ENCODE results near the gene RPL3. TPM values are rescaled to one million over a fixed set of nuclear protein-coding genes. Genes with fewer than 3 reads are reported as not detected.

Gene RPL3
- total RNA-seq, 2 experiments from 2014 or later = 3,952 to 3,974 TPM

DNA sequence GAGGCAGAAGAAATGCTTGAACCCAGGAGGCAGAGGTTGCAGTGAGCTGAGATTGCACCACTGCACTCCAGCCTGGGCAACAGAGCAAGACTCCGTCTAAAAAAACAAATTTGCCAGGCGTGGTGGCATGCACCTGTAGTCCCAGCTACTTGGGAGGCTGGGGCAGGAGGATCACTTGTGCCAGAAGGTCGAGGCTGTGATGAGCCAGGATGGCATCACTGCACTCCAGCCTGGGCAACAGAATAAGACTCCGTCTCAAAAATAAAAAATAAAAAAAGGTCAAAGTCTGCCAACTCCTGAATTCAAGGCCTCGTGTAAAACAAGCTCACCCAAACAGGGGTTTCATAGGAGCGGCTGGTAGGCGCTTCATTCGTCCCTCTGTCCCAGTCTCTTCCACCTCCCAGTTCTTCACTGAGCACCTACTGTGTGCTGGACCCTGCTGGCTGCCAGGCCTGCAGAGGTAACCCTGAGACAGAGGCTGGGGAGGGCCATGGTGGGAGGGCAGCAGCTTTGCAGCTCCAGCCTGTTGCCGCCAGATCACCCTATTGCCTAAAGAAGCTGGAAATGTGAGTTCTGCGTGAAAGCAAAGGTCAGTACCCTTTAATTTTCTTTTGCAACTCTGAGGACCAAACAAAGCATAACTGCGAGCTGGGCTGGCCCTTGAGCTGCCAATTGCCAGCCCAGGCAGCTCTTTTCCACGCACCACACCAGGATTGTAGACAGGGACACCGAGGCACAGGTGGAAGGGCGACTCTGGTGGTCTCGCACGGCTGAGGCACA is 15.3 kb downstream of the RPL3 start:
- peaks cover 25% of the 10 kb centered on the region for H3K27me3 Mint-ChIP-seq
- no peaks in the 10 kb centered on the region for H3K36me3 Mint-ChIP-seq (ENCODE audit: low read depth)
- H3K36me3 ChIP-seq (ENCODE audit: insufficient read depth, low read length) = no peaks in the 10 kb centered on the region
- peaks cover 27% of the 10 kb centered on the region for H3K4me1 ChIP-seq (ENCODE audit: insufficient read depth, low read length)
- H3K4me1 Mint-ChIP-seq (ENCODE audit: low read depth) = no peaks in the 10 kb centered on the region
- CTCF ChIA-PET = interaction anchor here (0.8 kb wide), 1 partner anchor 12 kb away, joined by 3 read pairs; no protein-coding TSS in a partner anchor
- DNase-seq (no peak), ATAC-seq (ENCODE audit: poor library complexity) (no peak)
- no peak overlapping the region for H3K27ac ChIP-seq (ENCODE audit: low read depth in 1 of 2, low read length in 2 of 2)
- H3K4me3 Mint-ChIP-seq = no peak overlapping the region
- intact Hi-C loops (cut with DNase I, micrococcal nuclease) = no loop called here
- H3K27me3 ChIP-seq (ENCODE audit: control insufficient read depth in 1 of 2, insufficient read depth in 2 of 2, low read length in 2 of 2) = peaks cover 7 to 10% of the 10 kb centered on the region in 2 experiments
- POLR2A ChIA-PET = interaction anchor here (1.8 kb wide), 1 partner anchor 15 kb away, joined by 7 read pairs; the partner anchor contains the start of gene RPL3
- TF ChIP-seq, protein P1, sequence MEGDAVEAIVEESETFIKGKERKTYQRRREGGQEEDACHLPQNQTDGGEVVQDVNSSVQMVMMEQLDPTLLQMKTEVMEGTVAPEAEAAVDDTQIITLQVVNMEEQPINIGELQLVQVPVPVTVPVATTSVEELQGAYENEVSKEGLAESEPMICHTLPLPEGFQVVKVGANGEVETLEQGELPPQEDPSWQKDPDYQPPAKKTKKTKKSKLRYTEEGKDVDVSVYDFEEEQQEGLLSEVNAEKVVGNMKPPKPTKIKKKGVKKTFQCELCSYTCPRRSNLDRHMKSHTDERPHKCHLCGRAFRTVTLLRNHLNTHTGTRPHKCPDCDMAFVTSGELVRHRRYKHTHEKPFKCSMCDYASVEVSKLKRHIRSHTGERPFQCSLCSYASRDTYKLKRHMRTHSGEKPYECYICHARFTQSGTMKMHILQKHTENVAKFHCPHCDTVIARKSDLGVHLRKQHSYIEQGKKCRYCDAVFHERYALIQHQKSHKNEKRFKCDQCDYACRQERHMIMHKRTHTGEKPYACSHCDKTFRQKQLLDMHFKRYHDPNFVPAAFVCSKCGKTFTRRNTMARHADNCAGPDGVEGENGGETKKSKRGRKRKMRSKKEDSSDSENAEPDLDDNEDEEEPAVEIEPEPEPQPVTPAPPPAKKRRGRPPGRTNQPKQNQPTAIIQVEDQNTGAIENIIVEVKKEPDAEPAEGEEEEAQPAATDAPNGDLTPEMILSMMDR (IDR thresholded peaks at IDR 0.05) = no peak
- H3K9me3 Mint-ChIP-seq = no peaks in the 10 kb centered on the region
- no peaks in the 10 kb centered on the region for H3K9me3 ChIP-seq (ENCODE audit: control insufficient read depth in 1 of 2, insufficient read depth in 1 of 2, low read length in 2 of 2)
- H3K27ac Mint-ChIP-seq = no peak overlapping the region
- no peak overlapping the region for H3K4me3 ChIP-seq (ENCODE audit: low read length)

DNA sequence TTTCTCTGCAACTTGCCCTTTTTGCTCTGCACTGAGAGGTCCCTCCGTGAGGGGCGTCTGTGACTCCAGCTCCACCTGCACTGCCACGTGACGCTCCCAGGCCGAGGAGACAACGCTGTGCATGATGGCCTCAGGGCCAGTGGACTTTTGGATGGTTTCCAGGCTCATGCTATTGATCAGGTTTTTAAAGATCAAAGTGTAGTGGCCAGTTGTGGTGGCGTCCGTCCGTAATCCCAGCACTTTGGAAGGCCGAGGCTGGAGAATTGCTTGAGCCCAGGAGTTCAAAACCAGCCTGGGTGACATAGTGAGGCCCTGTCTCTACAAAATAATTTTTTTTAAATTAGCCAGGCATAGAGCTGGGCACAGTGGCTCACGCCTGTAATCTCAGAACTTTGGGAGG is 16.1 kb downstream of the RPL3 start:
- peaks cover 19% of the 10 kb centered on the region for H3K4me1 ChIP-seq (ENCODE audit: insufficient read depth, low read length)
- H3K9me3 Mint-ChIP-seq = no peaks in the 10 kb centered on the region
- TF ChIP-seq, protein P1 (IDR thresholded peaks at IDR 0.05) = no peak
- ChIA-PET CTCF (no interaction called here), POLR2A (interaction anchor here (1.8 kb wide), 1 partner anchor 16 kb away, joined by 7 read pairs; the partner anchor contains the start of gene RPL3)
- H3K36me3 ChIP-seq (ENCODE audit: insufficient read depth, low read length) = no peaks in the 10 kb centered on the region
- no peaks in the 10 kb centered on the region for H3K9me3 ChIP-seq (ENCODE audit: control insufficient read depth in 1 of 2, insufficient read depth in 1 of 2, low read length in 2 of 2)
- no peaks in the 10 kb centered on the region for H3K36me3 Mint-ChIP-seq (ENCODE audit: low read depth)
- DNase-seq (no peak), ATAC-seq (ENCODE audit: poor library complexity) (no peak)
- peaks cover 25% of the 10 kb centered on the region for H3K27me3 Mint-ChIP-seq
- H3K4me1 Mint-ChIP-seq (ENCODE audit: low read depth) = no peaks in the 10 kb centered on the region
- H3K27ac Mint-ChIP-seq = no peak overlapping the region
- intact Hi-C loops (cut with DNase I, micrococcal nuclease) = no loop called here
- H3K27me3 ChIP-seq (ENCODE audit: control insufficient read depth in 1 of 2, insufficient read depth in 2 of 2, low read length in 2 of 2) = peaks cover 7 to 10% of the 10 kb centered on the region in 2 experiments
- H3K27ac ChIP-seq (ENCODE audit: low read depth in 1 of 2, low read length in 2 of 2) = no peak overlapping the region
- H3K4me3 ChIP-seq (ENCODE audit: low read length) = no peak overlapping the region
- no peak overlapping the region for H3K4me3 Mint-ChIP-seq

DNA sequence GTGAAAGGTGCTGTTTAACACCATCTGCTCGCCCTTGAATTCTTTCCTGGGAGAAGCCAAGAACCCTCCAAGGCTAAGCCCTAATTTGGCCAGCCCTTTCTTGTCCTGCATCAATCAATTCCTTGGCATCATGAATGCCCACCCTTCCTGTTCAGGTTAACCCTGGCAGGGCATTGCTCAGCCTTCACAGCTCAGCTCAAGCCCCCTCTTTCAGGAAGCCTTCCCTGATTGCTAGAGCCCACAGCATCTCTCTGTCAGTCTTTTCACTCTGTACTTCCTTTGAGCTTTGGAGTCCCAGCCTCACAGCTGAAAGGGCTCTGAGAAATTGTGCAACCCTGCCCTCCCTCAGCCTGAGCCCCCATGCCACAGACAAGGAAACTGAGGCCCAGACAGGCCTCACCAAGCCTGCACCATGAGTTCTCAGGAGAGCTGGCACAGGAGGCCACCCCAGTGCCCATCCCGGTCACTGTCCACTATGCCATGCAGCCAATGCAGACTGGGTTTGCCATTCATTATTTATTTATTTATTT is 16.9 kb downstream of the RPL3 start:
- H3K27ac Mint-ChIP-seq = no peak overlapping the region
- Histone ChIP-seq H3K36me3 (ENCODE audit: insufficient read depth, low read length) (no peaks in the 10 kb centered on the region), H3K27me3 (ENCODE audit: control insufficient read depth in 1 of 2, insufficient read depth in 2 of 2, low read length in 2 of 2) (peaks cover 7 to 10% of the 10 kb centered on the region in 2 experiments), H3K4me1 (ENCODE audit: insufficient read depth, low read length) (peaks cover 18% of the 10 kb centered on the region), H3K27ac (ENCODE audit: low read depth in 1 of 2, low read length in 2 of 2) (no peak overlapping the region), H3K9me3 (ENCODE audit: control insufficient read depth in 1 of 2, insufficient read depth in 1 of 2, low read length in 2 of 2) (no peaks in the 10 kb centered on the region), H3K4me3 (ENCODE audit: low read length) (no peak overlapping the region)
- H3K4me3 Mint-ChIP-seq = no peak overlapping the region
- H3K9me3 Mint-ChIP-seq = no peaks in the 10 kb centered on the region
- TF ChIP-seq, protein P1 (IDR thresholded peaks at IDR 0.05) = no peak
- intact Hi-C loops (cut with DNase I, micrococcal nuclease) = no loop called here
- H3K4me1 Mint-ChIP-seq (ENCODE audit: low read depth) = no peaks in the 10 kb centered on the region
- peaks cover 32% of the 10 kb centered on the region for H3K27me3 Mint-ChIP-seq
- H3K36me3 Mint-ChIP-seq (ENCODE audit: low read depth) = no peaks in the 10 kb centered on the region
- ChIA-PET CTCF (interaction anchor here (1.2 to 1.3 kb wide), 2 partner anchors 8 to 300 kb away, joined by 3 read pairs; no protein-coding TSS in a partner anchor), POLR2A (interaction anchor here (0.7 kb wide), 1 partner anchor 14 kb away, joined by 3 read pairs; no protein-coding TSS in a partner anchor)
- ATAC-seq (ENCODE audit: poor library complexity) (no peak), DNase-seq (no peak)

Measured in CD4-positive, alpha-beta T cell (primary cell).